Endothelial cell of umbilical vein (primary cell): ENCODE results near the gene FYN. TPM values are rescaled to one million over a fixed set of nuclear protein-coding genes. Genes with fewer than 3 reads are reported as not detected.

ENCODE experiments used
- BruUV-seq: library from RNA; stranded (reverse); fragments of 400-500 nt; replicated peaks from 2 replicates; lab custom pipeline; 2021; lab: Mats Ljungman, UMichigan
- CTCF ChIA-PET: fragments of 300-600, 350-600 bp; sonication (Branson Sonifier 250); formaldehyde crosslinking; loops from one replicate; lab custom pipeline; 2021; ENCODE audit warnings: antibody characterized with exemption, inconsistent platforms; lab: Charles Lee
- POLR2A ChIA-PET: fragments of 300-600, 350-600 bp; sonication (Branson Sonifier 250); formaldehyde crosslinking; loops from one replicate; lab custom pipeline; 2021; ENCODE audit warnings: antibody characterized with exemption, inconsistent platforms; lab: Charles Lee
- DNase-seq: peaks from one replicate; pipeline ENCODE4 v3.0.0-alpha.2; 2011; ENCODE audit warnings: low read depth, low spot score
- FAIRE-seq: peaks from 2 replicates; lab custom pipeline; 2011; peaks lifted over from hg19 to GRCh38; lab: Jason Lieb, UNC
- H2AFZ ChIP-seq: 2 replicates; pipeline ENCODE4 v1.6.0; 2012; ENCODE audit warnings: low read depth, low read length, control low read depth, inconsistent platforms
- H3K27ac ChIP-seq: 2 replicates; pipeline ENCODE4 v1.5.1; 2011; ENCODE audit warnings: low read depth, mild to moderate bottlenecking, control low read depth, low read length, moderate library complexity; ENCODE audit not compliant: insufficient read depth
- H3K27me3 ChIP-seq, 2 experiments: 2 replicates each; pipeline versions ENCODE4 v1.6.0 to v1.6.1; 2011; ENCODE audit warnings: low read length in 2 of 2, mixed read lengths in 1 of 2; ENCODE audit not compliant: control insufficient read depth in 2 of 2, insufficient read depth in 2 of 2
- H3K36me3 ChIP-seq, 2 experiments: 2 replicates in 1 of 2; 3 replicates in 1 of 2; pipeline ENCODE4 v1.5.1; 2011; ENCODE audit warnings: low read length in 2 of 2, mild to moderate bottlenecking in 1 of 2, moderate library complexity in 1 of 2; ENCODE audit not compliant: control insufficient read depth in 2 of 2, insufficient read depth in 2 of 2; ENCODE audit errors: extremely low read depth in 1 of 2
- H3K4me1 ChIP-seq: 3 replicates; pipeline ENCODE4 v1.5.1; 2011; ENCODE audit warnings: mild to moderate bottlenecking, low read length; ENCODE audit not compliant: control insufficient read depth, insufficient read depth; ENCODE audit errors: extremely low read depth
- H3K4me2 ChIP-seq: 2 replicates; pipeline ENCODE4 v1.6.1; 2011; ENCODE audit warnings: low read length, control low read depth, mixed read lengths; ENCODE audit not compliant: insufficient read depth
- H3K4me3 ChIP-seq, 3 experiments: fragments of 200-600 bp in 1 of 3; sonication (generic), shearing (Covaris generic) in 1 of 3; replicated peaks in 1 of 3; 2 replicates each; pipeline ENCODE4 v1.5.1; 2011 to 2016; ENCODE audit warnings: control low read depth in 3 of 3, low read length in 3 of 3, mild to moderate bottlenecking in 2 of 3, inconsistent platforms in 1 of 3, low read depth in 1 of 3, moderate library complexity in 1 of 3; ENCODE audit not compliant: insufficient read depth in 1 of 3
- H3K79me2 ChIP-seq: 2 replicates; pipeline ENCODE4 v1.6.0; 2012; ENCODE audit warnings: low read length, inconsistent platforms; ENCODE audit not compliant: control insufficient read depth, insufficient read depth
- H3K9ac ChIP-seq: replicated peaks from 2 replicates; pipeline ENCODE3; 2011; ENCODE audit warnings: low read length, control low read depth; ENCODE audit not compliant: insufficient read depth; ENCODE audit errors: extremely low read depth
- H3K9me1 ChIP-seq: replicated peaks from 3 replicates; pipeline ENCODE4 v1.6.0; 2011; ENCODE audit warnings: mild to moderate bottlenecking, low read length; ENCODE audit not compliant: control insufficient read depth, insufficient read depth; ENCODE audit errors: extremely low read depth
- H3K9me3 ChIP-seq: replicated peaks from 2 replicates; pipeline ENCODE4 v1.5.1; 2012; ENCODE audit warnings: low read length, inconsistent platforms; ENCODE audit not compliant: control insufficient read depth, insufficient read depth
- H4K20me1 ChIP-seq: replicated peaks from 2 replicates; pipeline ENCODE3; 2011; ENCODE audit warnings: mild to moderate bottlenecking, low read length; ENCODE audit not compliant: control insufficient read depth, insufficient read depth; ENCODE audit errors: extremely low read depth
- EZH2 ChIP-seq: IDR thresholded peaks from 2 replicates; pipeline ENCODE4 v1.6.1; 2012; ENCODE audit warnings: borderline replicate concordance, low read depth, mild to moderate bottlenecking, moderate library complexity, low read length, inconsistent platforms; ENCODE audit not compliant: severe bottlenecking
- FOS ChIP-seq: IDR thresholded peaks from 2 replicates; pipeline ENCODE4 v1.6.1; 2011; ENCODE audit warnings: mild to moderate bottlenecking, low read length, moderate library complexity, borderline replicate concordance; ENCODE audit not compliant: insufficient read depth
- GATA2 ChIP-seq: IDR thresholded peaks from 2 replicates; pipeline ENCODE4 v1.7.0; 2011; ENCODE audit warnings: low read depth, mild to moderate bottlenecking, moderate library complexity, mixed read lengths, low read length; ENCODE audit not compliant: insufficient read length, insufficient read depth
- JUN ChIP-seq: IDR thresholded peaks from 2 replicates; pipeline ENCODE4 v1.6.1; 2011; ENCODE audit warnings: borderline replicate concordance, low read depth; ENCODE audit not compliant: insufficient read length, insufficient read depth
- MYC ChIP-seq: IDR thresholded peaks from one replicate; pipeline ENCODE4 v1.6.1; 2011; ENCODE audit warnings: mild to moderate bottlenecking, low read depth, low read length
- POLR2A ChIP-seq: IDR thresholded peaks from 2 replicates; pipeline ENCODE4 v1.6.1; 2012; ENCODE audit warnings: low read depth, mild to moderate bottlenecking, control low read depth, low read length
- POLR2AphosphoS5 ChIP-seq: IDR thresholded peaks from 2 replicates; pipeline ENCODE4 v1.6.1; 2012; ENCODE audit warnings: low read depth, mild to moderate bottlenecking, control low read depth, low read length, moderate library complexity; ENCODE audit not compliant: insufficient read depth
- dilution Hi-C: fragments of 300-500 bp; cut with MboI; formaldehyde crosslinking; loops from one replicate; pipeline ENCODE4 v1.15.0; 2019; ENCODE audit warnings: low sequenced_read_pairs; ENCODE audit not compliant: extremely low pct_ligation_motif_present
- intact Hi-C: fragments of 100-400 bp; cut with micrococcal nuclease; formaldehyde crosslinking; loops from one replicate; pipeline ENCODE4 v1.10.0; 2022
- polyA plus RNA-seq, 4 experiments: library from polyadenylated mRNA; depleted of rRNA in 3 of 4; stranded (reverse) in 3 of 4; unstranded in 1 of 4; fragments of >200 nt; gene quantifications; 2 replicates each; pipeline versions ENCODE4 v1.2.1 to v1.2.3, GENCODE V29; 2011 to 2012; ENCODE audit warnings: missing spikeins in 1 of 4
- total RNA-seq: library from RNA; stranded (reverse); gene quantifications from 2 replicates; pipeline ENCODE4 v1.2.3, GENCODE V29; 2021
- TF ChIP-seq, protein P1 (sequence below): IDR thresholded peaks from 2 replicates; pipeline ENCODE4 v1.6.1; 2011; ENCODE audit not compliant: insufficient read depth, insufficient read length
- TF ChIP-seq, protein P2 (sequence below), 2 donors: IDR thresholded peaks; 1 replicate in 1 of 2; 2 replicates in 1 of 2; pipeline ENCODE4 v1.5.1; 2011; ENCODE audit warnings: low read length in 2 of 2, mild to moderate bottlenecking in 2 of 2, moderate library complexity in 2 of 2, control low read depth in 1 of 2, inconsistent platforms in 1 of 2, low read depth in 1 of 2; ENCODE audit not compliant: insufficient read depth in 1 of 2; ENCODE audit errors: extremely low read depth in 1 of 2

FYN gene
- total and polyA plus RNA-seq, 2 donors (not counting 3 experiments of a cell fraction or from before 2014, with no cell fraction given): 69.0 to 143 TPM

DNA sequence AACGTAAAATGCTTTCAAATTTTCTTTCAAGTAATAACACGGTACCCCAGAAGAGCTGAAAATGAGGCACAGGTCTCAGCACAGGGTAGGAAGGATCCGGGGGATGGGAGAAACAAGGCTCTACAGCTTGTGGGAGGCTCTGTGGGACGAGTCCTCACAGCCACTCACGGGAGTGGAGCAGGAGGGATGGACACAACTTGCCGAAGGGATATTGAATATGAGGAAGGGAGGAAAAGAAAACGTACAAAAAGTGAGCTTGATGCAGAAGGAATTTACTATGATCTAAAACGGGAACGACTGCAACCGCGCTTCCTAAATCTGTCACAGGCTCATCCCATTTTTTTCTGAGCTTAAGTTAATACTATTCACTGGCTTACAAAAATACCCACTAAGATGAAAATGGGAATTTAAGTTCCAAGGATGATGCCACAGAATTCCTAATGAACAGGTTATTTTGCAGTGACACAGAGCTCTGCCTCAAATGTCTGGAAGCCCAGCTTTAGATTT lies 72.9 kb downstream of the FYN start:
- dilution Hi-C loops: no loop called here
- no peaks in the 10 kb centered on the region for H3K27me3 ChIP-seq
- H3K4me2 ChIP-seq: no peak overlapping the region
- H4K20me1 ChIP-seq: peaks cover 3% of the 10 kb centered on the region
- no TSS peak for BruUV-seq
- POLR2A ChIA-PET: no interaction called here
- no peaks in the 10 kb centered on the region for H3K9me3 ChIP-seq
- H2AFZ ChIP-seq: no peak overlapping the region
- CTCF ChIA-PET: interaction anchor here (1.0 kb wide), 1 partner anchor 11 kb away, joined by 3 read pairs; no protein-coding TSS in a partner anchor
- H3K4me1 ChIP-seq: peaks cover 32% of the 10 kb centered on the region
- H3K36me3 ChIP-seq: no peaks in the 10 kb centered on the region
- H3K79me2 ChIP-seq: peaks cover 1% of the 10 kb centered on the region
- no peaks in the 10 kb centered on the region for H3K9me1 ChIP-seq
- no peak overlapping the region for H3K9ac ChIP-seq
- intact Hi-C loops: loop anchor here (5.0 kb wide), 2 partner anchors 88 to 242 kb away; no protein-coding TSS in a partner anchor
- no peak overlapping the region for H3K4me3 ChIP-seq
- FAIRE-seq (no peak), DNase-seq (no peak)
- TF ChIP-seq JUN: no peak
- no peak overlapping the region for H3K27ac ChIP-seq

DNA sequence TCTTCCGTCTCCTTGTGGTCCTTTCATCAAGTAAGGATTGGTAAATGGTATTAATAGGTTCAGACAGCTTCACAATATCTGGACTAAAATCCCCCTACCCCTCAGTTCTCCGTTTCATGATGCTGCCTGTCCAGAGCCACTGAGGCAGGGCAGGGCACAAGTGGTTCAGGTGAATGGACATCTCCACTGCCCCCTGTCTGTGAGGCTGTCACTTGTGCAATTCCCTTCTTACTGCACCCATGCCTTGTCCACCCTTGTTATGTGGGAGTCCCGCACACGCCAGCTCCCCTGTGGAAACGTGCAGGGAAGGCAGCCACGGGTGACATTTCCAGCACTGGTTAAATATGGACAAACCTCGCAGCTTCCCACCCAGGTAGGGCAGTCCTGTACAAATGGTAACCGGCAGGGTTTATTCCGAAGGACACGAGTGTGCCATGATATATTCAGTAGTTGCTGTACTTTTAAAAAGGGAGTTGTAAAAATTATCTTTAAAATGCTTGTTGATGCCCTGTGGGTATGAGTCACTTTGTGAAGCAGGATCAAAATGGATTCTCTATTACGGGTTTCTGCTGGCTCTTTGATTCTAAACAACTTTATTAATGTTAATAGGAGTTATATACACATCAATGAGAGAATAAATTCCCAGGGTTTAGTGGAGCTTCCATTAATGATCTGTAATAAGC lies 73.5 kb downstream of the FYN start:
- no peak for DNase-seq
- no peaks in the 10 kb centered on the region for H3K9me3 ChIP-seq
- dilution Hi-C loops: no loop called here
- POLR2A ChIA-PET: no interaction called here
- no peak for FAIRE-seq
- CTCF ChIA-PET: interaction anchor here (1.0 kb wide), 1 partner anchor 10 kb away, joined by 3 read pairs; no protein-coding TSS in a partner anchor
- no peak overlapping the region for H3K27ac ChIP-seq
- no peaks in the 10 kb centered on the region for H3K27me3 ChIP-seq
- no peaks in the 10 kb centered on the region for H3K36me3 ChIP-seq
- H3K9ac ChIP-seq: no peak overlapping the region
- H3K9me1 ChIP-seq: no peaks in the 10 kb centered on the region
- BruUV-seq: no TSS peak
- peaks cover 26% of the 10 kb centered on the region for H3K4me1 ChIP-seq
- H4K20me1 ChIP-seq: no peaks in the 10 kb centered on the region
- H2AFZ ChIP-seq: no peak overlapping the region
- H3K79me2 ChIP-seq: peaks cover 4% of the 10 kb centered on the region
- intact Hi-C loops: loop anchor here (5.0 kb wide), 2 partner anchors 87 to 243 kb away; no protein-coding TSS in a partner anchor
- no peak overlapping the region for H3K4me3 ChIP-seq
- H3K4me2 ChIP-seq: no peak overlapping the region
- TF ChIP-seq POLR2AphosphoS5: no peak
- TF ChIP-seq, protein P1, sequence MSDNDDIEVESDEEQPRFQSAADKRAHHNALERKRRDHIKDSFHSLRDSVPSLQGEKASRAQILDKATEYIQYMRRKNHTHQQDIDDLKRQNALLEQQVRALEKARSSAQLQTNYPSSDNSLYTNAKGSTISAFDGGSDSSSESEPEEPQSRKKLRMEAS: no peak
- TF ChIP-seq MYC: no peak
- no peak for TF ChIP-seq GATA2
- TF ChIP-seq, protein P2, sequence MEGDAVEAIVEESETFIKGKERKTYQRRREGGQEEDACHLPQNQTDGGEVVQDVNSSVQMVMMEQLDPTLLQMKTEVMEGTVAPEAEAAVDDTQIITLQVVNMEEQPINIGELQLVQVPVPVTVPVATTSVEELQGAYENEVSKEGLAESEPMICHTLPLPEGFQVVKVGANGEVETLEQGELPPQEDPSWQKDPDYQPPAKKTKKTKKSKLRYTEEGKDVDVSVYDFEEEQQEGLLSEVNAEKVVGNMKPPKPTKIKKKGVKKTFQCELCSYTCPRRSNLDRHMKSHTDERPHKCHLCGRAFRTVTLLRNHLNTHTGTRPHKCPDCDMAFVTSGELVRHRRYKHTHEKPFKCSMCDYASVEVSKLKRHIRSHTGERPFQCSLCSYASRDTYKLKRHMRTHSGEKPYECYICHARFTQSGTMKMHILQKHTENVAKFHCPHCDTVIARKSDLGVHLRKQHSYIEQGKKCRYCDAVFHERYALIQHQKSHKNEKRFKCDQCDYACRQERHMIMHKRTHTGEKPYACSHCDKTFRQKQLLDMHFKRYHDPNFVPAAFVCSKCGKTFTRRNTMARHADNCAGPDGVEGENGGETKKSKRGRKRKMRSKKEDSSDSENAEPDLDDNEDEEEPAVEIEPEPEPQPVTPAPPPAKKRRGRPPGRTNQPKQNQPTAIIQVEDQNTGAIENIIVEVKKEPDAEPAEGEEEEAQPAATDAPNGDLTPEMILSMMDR (IDR thresholded peaks at IDR 0.05; ENCODE audit: extremely low read depth in 1 of 2, insufficient read depth in 1 of 2, low read depth in 1 of 2, low read length in 2 of 2): no peak
- no peak for TF ChIP-seq FOS
- TF ChIP-seq EZH2: no peak
- TF ChIP-seq POLR2A: no peak
- TF ChIP-seq JUN: no peak
